A549 (cell line): ENCODE data around the gene HECTD4. TPM values are rescaled to one million over a fixed set of nuclear protein-coding genes. Genes with fewer than 3 reads are reported as not detected.

ENCODE experiments used
- ATAC-seq, 2 experiments: fragments of 200-7000 bp in 1 of 2; fragments of >200 bp in 1 of 2; cut with Nextera tagmentation in 1 of 2; cut with Tn5 transposase in 1 of 2; 3 replicates each; pipeline versions ENCODE4 v1.8.0 to v1.9.1; 2018 to 2020; ENCODE audit warnings: mild to moderate bottlenecking in 1 of 2, moderate library complexity in 1 of 2
- CTCF ChIA-PET: fragments of 300-600 bp; sonication (Branson Sonifier 250); formaldehyde crosslinking; extraction: SDS; loops from one replicate; lab custom pipeline; 2021; ENCODE audit warnings: antibody characterized with exemption, inconsistent platforms; lab: Yijun Ruan, JAX
- POLR2A ChIA-PET: fragments of 350-600 bp; formaldehyde crosslinking; extraction: SDS; loops from one replicate; lab custom pipeline; 2021; ENCODE audit warnings: antibody characterized with exemption, inconsistent platforms; lab: Yijun Ruan, JAX
- DNase-seq, 2 experiments: peaks; one replicate each; pipeline versions ENCODE4 v3.0.0 to v3.0.0-alpha.2; 2011 to 2016; ENCODE audit warnings: low read depth in 1 of 2, low spot score in 1 of 2
- FAIRE-seq: peaks from 2 replicates; lab custom pipeline; 2011; peaks lifted over from hg19 to GRCh38; lab: Jason Lieb, UNC
- H3K27ac ChIP-seq, 2 experiments: fragments of >200 bp; sonication (Bioruptor Twin); formaldehyde crosslinking; 3 replicates each; pipeline ENCODE4 v1.5.1; 2016 to 2017
- H3K4me1 ChIP-seq: fragments of >200 bp; sonication (Bioruptor Twin); formaldehyde crosslinking; 3 replicates; pipeline ENCODE4 v1.6.1; 2016
- H3K4me2 ChIP-seq: fragments of >200 bp; sonication (Bioruptor Twin); formaldehyde crosslinking; 3 replicates; pipeline ENCODE4 v1.6.1; 2016
- H3K4me3 ChIP-seq: fragments of >200 bp; sonication (Bioruptor Twin); formaldehyde crosslinking; 3 replicates; pipeline ENCODE4 v1.5.1; 2016
- H3K9me3 ChIP-seq: fragments of >200 bp; sonication (Bioruptor Twin); formaldehyde crosslinking; 3 replicates; pipeline ENCODE4 v1.6.1; 2016
- CBX2 ChIP-seq: fragments of 200-600 bp; sonication (generic); IDR thresholded peaks from 2 replicates; pipeline ENCODE4 v1.6.1; 2016; ENCODE audit warnings: low read depth, mild to moderate bottlenecking, borderline replicate concordance
- CBX8 ChIP-seq: fragments of 200-600 bp; sonication (generic); IDR thresholded peaks from 2 replicates; pipeline ENCODE4 v1.6.1; 2016
- CEBPB ChIP-seq, 2 experiments: fragments of >200 bp in 1 of 2; sonication (Bioruptor Twin) in 1 of 2; formaldehyde crosslinking in 1 of 2; IDR thresholded peaks; 2 replicates each; pipeline ENCODE4 v1.6.1; 2012 to 2016
- CHD2 ChIP-seq: fragments of 150-350 bp; IDR thresholded peaks from 2 replicates; pipeline ENCODE4 v1.6.1; 2014; ENCODE audit warnings: low read length; ENCODE audit not compliant: partially characterized antibody
- EHF ChIP-seq: fragments of 250-450 bp; sonication (Bioruptor Pico); IDR thresholded peaks from 2 replicates; pipeline ENCODE4 v1.5.0; 2020; ENCODE audit warnings: mild to moderate bottlenecking
- FOSL2 ChIP-seq, 2 experiments: fragments of 450-650 bp in 1 of 2; fragments of >200 bp in 1 of 2; sonication (Bioruptor Twin) in 1 of 2; formaldehyde crosslinking; IDR thresholded peaks; 2 replicates each; pipeline versions ENCODE4 v1.5.0 to v1.6.1; 2016 to 2020; ENCODE audit warnings: mild to moderate bottlenecking in 1 of 2, moderate library complexity in 1 of 2
- HEYL ChIP-seq: fragments of 250-450 bp; sonication (Bioruptor Pico); IDR thresholded peaks from 2 replicates; pipeline ENCODE4 v1.8.0; 2021; ENCODE audit warnings: mild to moderate bottlenecking, moderate library complexity
- HOXB13 ChIP-seq: fragments of 250-450 bp; sonication (Bioruptor Pico); IDR thresholded peaks from 2 replicates; pipeline ENCODE4 v1.5.0; 2020; ENCODE audit warnings: low read depth, mild to moderate bottlenecking, moderate library complexity
- JUNB ChIP-seq: fragments of >200 bp; sonication (Bioruptor Twin); formaldehyde crosslinking; IDR thresholded peaks from 2 replicates; pipeline ENCODE4 v1.6.1; 2016
- MAFK ChIP-seq: fragments of 450-650 bp; IDR thresholded peaks from 2 replicates; pipeline ENCODE4 v1.6.1; 2014; ENCODE audit not compliant: partially characterized antibody
- MAZ ChIP-seq: fragments of 150-350 bp; IDR thresholded peaks from 2 replicates; pipeline ENCODE4 v1.6.1; 2014; ENCODE audit warnings: antibody characterized with exemption, low read depth, low read length, borderline replicate concordance
- NPAS2 ChIP-seq: fragments of 250-450 bp; sonication (Bioruptor Pico); IDR thresholded peaks from 2 replicates; pipeline ENCODE4 v1.8.0; 2022; ENCODE audit warnings: mild to moderate bottlenecking, moderate library complexity, borderline replicate concordance
- POLR2A ChIP-seq: IDR thresholded peaks from 2 replicates; pipeline ENCODE4 v1.6.1; 2012; ENCODE audit warnings: mild to moderate bottlenecking, low read length
- RAD21 ChIP-seq, 2 experiments: fragments of >200 bp in 1 of 2; sonication (Bioruptor Twin) in 1 of 2; formaldehyde crosslinking in 1 of 2; IDR thresholded peaks in 1 of 2; conservative IDR thresholded peaks in 1 of 2; 2 replicates in 1 of 2; 3 replicates in 1 of 2; pipeline ENCODE4 v1.6.1; 2012 to 2018; ENCODE audit warnings: inconsistent platforms in 1 of 2
- RARB ChIP-seq: fragments of 250-450 bp; sonication (Bioruptor Pico); IDR thresholded peaks from 2 replicates; pipeline ENCODE4 v1.8.0; 2021; ENCODE audit warnings: mild to moderate bottlenecking, moderate library complexity
- RNF2 ChIP-seq: fragments of 200-600 bp; sonication (generic); IDR thresholded peaks from 2 replicates; pipeline ENCODE4 v1.6.1; 2016; ENCODE audit warnings: low read depth, mild to moderate bottlenecking, antibody characterized with exemption, moderate library complexity, borderline replicate concordance
- TFCP2L1 ChIP-seq: fragments of 250-450 bp; sonication (Bioruptor Pico); IDR thresholded peaks from 2 replicates; pipeline ENCODE4 v1.5.0; 2021; ENCODE audit warnings: mild to moderate bottlenecking
- ZC3H11A ChIP-seq: fragments of 450-650 bp; IDR thresholded peaks from 2 replicates; pipeline ENCODE4 v1.6.1; 2014; ENCODE audit warnings: antibody characterized with exemption, mild to moderate bottlenecking
- ZFP36 ChIP-seq: fragments of 450-650 bp; IDR thresholded peaks from 2 replicates; pipeline ENCODE4 v1.6.1; 2014; ENCODE audit warnings: borderline replicate concordance; ENCODE audit not compliant: partially characterized antibody
- ZSCAN20 ChIP-seq: fragments of 250-450 bp; sonication (Bioruptor Pico); IDR thresholded peaks from 2 replicates; pipeline ENCODE4 v1.8.0; 2022; ENCODE audit warnings: mild to moderate bottlenecking, moderate library complexity
- WGBS: methylation state at CpG from one replicate; pipeline ENCODE4 v1.1.6; 2017; ENCODE audit errors: missing lambda C conversion rate; 5-methylcytosine and 5-hydroxymethylcytosine counted together
- polyA plus RNA-seq, 4 experiments: library from polyadenylated mRNA; depleted of rRNA in 3 of 4; stranded (reverse); fragments of >200 nt; fragmentation: RNase III in 1 of 4; extraction: RNeasy Plus Mini Kit Qiagen cat#74134 plus additional on column Dnase treatment in 1 of 4; gene quantifications; 2 replicates in 3 of 4; 3 replicates in 1 of 4; pipeline ENCODE4 v1.2.3, GENCODE V29; 2011 to 2017
- TF ChIP-seq, protein P1 (sequence below): IDR thresholded peaks from 2 replicates; pipeline ENCODE4 v1.6.1; 2012
- TF ChIP-seq, protein P2 (sequence below): IDR thresholded peaks from 2 replicates; pipeline ENCODE4 v1.6.1; 2012; ENCODE audit warnings: low read depth, borderline replicate concordance
- TF ChIP-seq, protein P3 (sequence below): IDR thresholded peaks from 2 replicates; pipeline ENCODE4 v1.6.1; 2012
- TF ChIP-seq, protein P4 (sequence below): fragments of 250-450 bp; sonication (Bioruptor Pico); IDR thresholded peaks from 2 replicates; pipeline ENCODE4 v1.5.0; 2021; ENCODE audit warnings: mild to moderate bottlenecking, moderate library complexity, borderline replicate concordance
- TF ChIP-seq, protein P5 (sequence below): fragments of 450-650 bp; IDR thresholded peaks from 2 replicates; pipeline ENCODE4 v1.6.1; 2014; ENCODE audit warnings: antibody characterized with exemption
- TF ChIP-seq, protein P6 (sequence below): fragments of >200 bp; sonication (Bioruptor Twin); formaldehyde crosslinking; IDR thresholded peaks from 3 replicates; pipeline ENCODE4 v1.5.1; 2016

Gene HECTD4
- polyA plus RNA-seq, 2 of the 4 experiments (the other 2 are of a cell fraction), result 9.9 to 14.7 TPM

DNA sequence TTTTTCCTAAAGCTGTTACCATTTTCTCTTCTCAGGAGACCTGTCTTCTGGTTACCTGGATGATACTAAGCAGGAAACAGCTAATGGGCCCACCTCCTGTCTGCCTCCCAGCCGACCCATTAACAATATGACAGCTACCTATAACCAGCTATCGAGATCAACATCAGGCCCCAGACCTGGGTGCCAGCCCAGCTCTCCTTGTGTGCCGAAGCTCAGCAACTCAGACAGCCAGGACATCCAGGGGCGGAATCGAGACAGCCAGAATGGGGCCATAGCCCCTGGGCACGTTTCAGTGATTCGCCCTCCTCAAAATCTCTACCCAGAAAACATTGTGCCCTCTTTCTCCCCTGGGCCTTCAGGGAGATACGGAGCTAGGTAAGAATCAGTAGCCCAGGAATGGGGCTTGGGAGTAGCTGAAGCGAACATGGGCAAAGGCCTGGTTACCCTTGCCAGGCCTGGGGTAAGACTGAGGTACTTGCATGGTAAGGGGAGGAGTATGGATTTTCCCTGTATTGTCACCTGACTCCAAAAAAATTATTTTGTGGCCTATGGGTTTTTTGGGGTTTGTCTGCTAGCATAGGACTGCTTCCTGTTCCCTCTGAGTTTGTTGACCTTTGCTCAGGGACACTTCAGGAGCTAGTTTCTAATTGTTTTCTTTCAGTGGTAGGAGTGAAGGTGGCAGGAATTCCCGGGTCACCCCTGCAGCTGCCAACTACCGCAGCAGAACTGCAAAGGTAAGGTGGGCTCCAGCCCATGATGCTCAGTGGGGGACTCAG lies 230.3 kb downstream of the HECTD4 start:
- POLR2A ChIA-PET, result no interaction called here
- H3K27ac ChIP-seq, result no peak overlapping the region
- no peak for ATAC-seq
- WGBS, result 88% methylated on average over 11 of the region's 11 CpGs
- no peak for FAIRE-seq
- TF ChIP-seq RNF2 (no peak), MAFK (no peak), EHF (CRISPR knock-in tag) (no peak)
- TF ChIP-seq, all 56 proteins: peak for 0
- CTCF ChIA-PET, result interaction anchor here (1.2 to 1.9 kb wide), 2 partner anchors 10 to 236 kb away, joined by 3 to 6 read pairs; no protein-coding TSS in a partner anchor
- Histone ChIP-seq H3K4me3 (no peak overlapping the region), H3K4me2 (no peak overlapping the region), H3K9me3 (no peaks in the 10 kb centered on the region), H3K4me1 (peaks cover 9% of the 10 kb centered on the region)
- DNase-seq, result no peak

DNA sequence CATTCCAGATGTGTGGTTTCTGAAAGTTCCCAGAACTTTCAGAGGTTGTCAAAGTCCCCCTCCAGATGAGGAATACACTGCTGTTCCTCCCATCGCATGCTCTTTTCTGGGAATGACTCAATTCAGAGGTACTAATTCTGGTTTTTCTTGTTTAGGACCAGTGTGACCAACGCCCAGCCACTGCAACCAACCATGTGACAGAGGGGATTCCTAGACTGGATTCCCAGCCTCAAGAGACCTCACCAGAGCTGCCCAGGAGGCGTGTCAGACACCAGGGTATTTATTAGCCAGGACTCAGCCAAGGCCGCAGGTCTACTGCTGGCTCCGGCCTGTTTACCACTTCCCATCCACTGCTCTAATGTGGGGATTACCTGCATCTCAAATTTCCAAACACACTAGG lies 232.6 kb downstream of the HECTD4 start:
- H3K4me1 ChIP-seq, result peaks cover 9% of the 10 kb centered on the region
- ATAC-seq, result no peak
- no peak for TF ChIP-seq JUNB
- TF ChIP-seq POLR2A, result no peak
- TF ChIP-seq MAZ, result no peak
- no peak for TF ChIP-seq HOXB13 (CRISPR knock-in tag)
- TF ChIP-seq RAD21 (conservative IDR thresholded peaks at IDR 0.05 in 1 of 2, IDR thresholded peaks at IDR 0.05 in 1 of 2), result no peak
- TF ChIP-seq, protein P1, sequence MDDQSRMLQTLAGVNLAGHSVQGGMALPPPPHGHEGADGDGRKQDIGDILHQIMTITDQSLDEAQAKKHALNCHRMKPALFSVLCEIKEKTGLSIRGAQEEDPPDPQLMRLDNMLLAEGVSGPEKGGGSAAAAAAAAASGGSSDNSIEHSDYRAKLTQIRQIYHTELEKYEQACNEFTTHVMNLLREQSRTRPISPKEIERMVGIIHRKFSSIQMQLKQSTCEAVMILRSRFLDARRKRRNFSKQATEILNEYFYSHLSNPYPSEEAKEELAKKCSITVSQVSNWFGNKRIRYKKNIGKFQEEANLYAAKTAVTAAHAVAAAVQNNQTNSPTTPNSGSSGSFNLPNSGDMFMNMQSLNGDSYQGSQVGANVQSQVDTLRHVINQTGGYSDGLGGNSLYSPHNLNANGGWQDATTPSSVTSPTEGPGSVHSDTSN, result no peak
- TF ChIP-seq CBX8, result no peak
- TF ChIP-seq, protein P2, sequence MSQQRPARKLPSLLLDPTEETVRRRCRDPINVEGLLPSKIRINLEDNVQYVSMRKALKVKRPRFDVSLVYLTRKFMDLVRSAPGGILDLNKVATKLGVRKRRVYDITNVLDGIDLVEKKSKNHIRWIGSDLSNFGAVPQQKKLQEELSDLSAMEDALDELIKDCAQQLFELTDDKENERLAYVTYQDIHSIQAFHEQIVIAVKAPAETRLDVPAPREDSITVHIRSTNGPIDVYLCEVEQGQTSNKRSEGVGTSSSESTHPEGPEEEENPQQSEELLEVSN, result no peak
- no peak for TF ChIP-seq TFCP2L1
- TF ChIP-seq HEYL (CRISPR knock-in tag), result no peak
- TF ChIP-seq CEBPB (IDR thresholded peaks at IDR 0.05), result no peak
- no peak for TF ChIP-seq CHD2
- TF ChIP-seq, protein P3, sequence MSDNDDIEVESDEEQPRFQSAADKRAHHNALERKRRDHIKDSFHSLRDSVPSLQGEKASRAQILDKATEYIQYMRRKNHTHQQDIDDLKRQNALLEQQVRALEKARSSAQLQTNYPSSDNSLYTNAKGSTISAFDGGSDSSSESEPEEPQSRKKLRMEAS, result no peak
- TF ChIP-seq, protein P4, sequence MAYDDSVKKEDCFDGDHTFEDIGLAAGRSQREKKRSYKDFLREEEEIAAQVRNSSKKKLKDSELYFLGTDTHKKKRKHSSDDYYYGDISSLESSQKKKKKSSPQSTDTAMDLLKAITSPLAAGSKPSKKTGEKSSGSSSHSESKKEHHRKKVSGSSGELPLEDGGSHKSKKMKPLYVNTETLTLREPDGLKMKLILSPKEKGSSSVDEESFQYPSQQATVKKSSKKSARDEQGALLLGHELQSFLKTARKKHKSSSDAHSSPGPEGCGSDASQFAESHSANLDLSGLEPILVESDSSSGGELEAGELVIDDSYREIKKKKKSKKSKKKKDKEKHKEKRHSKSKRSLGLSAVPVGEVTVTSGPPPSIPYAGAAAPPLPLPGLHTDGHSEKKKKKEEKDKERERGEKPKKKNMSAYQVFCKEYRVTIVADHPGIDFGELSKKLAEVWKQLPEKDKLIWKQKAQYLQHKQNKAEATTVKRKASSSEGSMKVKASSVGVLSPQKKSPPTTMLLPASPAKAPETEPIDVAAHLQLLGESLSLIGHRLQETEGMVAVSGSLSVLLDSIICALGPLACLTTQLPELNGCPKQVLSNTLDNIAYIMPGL (CRISPR knock-in tag), result no peak
- no peak for TF ChIP-seq ZFP36
- TF ChIP-seq RNF2, result no peak
- TF ChIP-seq, all 56 proteins: peak for 0
- Histone ChIP-seq H3K27ac (no peak overlapping the region), H3K4me2 (no peak overlapping the region), H3K9me3 (no peaks in the 10 kb centered on the region), H3K4me3 (no peak overlapping the region)
- no peak for FAIRE-seq
- POLR2A ChIA-PET, result no interaction called here
- CTCF ChIA-PET, result interaction anchor here (0.5 to 0.6 kb wide), 2 partner anchors 24 to 856 kb away, joined by 3 to 4 read pairs; no protein-coding TSS in a partner anchor
- WGBS, result 96% methylated on average over 5 of the region's 5 CpGs
- no peak for DNase-seq

DNA sequence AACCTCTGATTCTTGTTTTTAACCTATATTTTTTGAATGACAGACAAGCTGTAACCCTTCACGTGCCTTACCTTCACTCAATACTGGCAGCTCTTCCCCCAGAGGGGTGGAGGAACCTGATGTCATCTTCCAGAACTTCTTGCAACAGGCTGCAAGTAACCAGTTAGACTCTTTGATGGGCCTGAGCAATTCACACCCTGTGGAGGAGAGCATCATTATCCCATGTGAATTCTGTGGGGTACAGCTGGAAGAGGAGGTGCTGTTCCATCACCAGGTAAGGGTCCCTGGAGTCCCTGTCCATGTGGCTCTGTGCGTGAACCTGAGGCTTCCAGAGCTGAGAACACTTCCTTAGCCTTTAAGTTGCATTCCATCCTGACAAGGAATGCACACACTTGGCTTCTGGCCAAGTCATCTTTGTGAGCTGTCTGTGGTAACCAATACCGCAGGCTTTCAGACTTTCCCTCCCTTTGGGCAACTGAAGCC lies 234.2 kb downstream of the HECTD4 start:
- Histone ChIP-seq H3K27ac (peak overlapping the region in 1 of 2 experiments; percentile 8; a peak in 1 of 6 replicates), H3K9me3 (no peaks in the 10 kb centered on the region), H3K4me1 (peaks cover 9% of the 10 kb centered on the region), H3K4me3 (no peak overlapping the region), H3K4me2 (no peak overlapping the region)
- DNase-seq, result peak in 1 of 2 experiments; percentile 49
- ChIA-PET POLR2A (no interaction called here), CTCF (interaction anchor here (0.6 to 1.5 kb wide), 2 partner anchors 16 to 50 kb away, joined by 3 read pairs; no protein-coding TSS in a partner anchor)
- FAIRE-seq, result no peak
- WGBS, result 83% methylated on average over 3 of the region's 3 CpGs
- ATAC-seq, result peak; percentile 27 to 46; a peak in 3 of 6 replicates
- TF ChIP-seq, protein P3, result no peak
- TF ChIP-seq NPAS2 (CRISPR knock-in tag) (no peak), ZC3H11A (no peak), RAD21 (conservative IDR thresholded peaks at IDR 0.05 in 1 of 2, IDR thresholded peaks at IDR 0.05 in 1 of 2) (no peak), RARB (CRISPR knock-in tag) (no peak), ZSCAN20 (no peak), CBX2 (no peak), FOSL2 (IDR thresholded peaks at IDR 0.05) (no peak), FOSL2 (CRISPR knock-in tag; IDR thresholded peaks at IDR 0.05) (no peak), RNF2 (no peak)
- TF ChIP-seq, protein P5, sequence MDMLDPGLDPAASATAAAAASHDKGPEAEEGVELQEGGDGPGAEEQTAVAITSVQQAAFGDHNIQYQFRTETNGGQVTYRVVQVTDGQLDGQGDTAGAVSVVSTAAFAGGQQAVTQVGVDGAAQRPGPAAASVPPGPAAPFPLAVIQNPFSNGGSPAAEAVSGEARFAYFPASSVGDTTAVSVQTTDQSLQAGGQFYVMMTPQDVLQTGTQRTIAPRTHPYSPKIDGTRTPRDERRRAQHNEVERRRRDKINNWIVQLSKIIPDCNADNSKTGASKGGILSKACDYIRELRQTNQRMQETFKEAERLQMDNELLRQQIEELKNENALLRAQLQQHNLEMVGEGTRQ, result no peak
- TF ChIP-seq, protein P6, sequence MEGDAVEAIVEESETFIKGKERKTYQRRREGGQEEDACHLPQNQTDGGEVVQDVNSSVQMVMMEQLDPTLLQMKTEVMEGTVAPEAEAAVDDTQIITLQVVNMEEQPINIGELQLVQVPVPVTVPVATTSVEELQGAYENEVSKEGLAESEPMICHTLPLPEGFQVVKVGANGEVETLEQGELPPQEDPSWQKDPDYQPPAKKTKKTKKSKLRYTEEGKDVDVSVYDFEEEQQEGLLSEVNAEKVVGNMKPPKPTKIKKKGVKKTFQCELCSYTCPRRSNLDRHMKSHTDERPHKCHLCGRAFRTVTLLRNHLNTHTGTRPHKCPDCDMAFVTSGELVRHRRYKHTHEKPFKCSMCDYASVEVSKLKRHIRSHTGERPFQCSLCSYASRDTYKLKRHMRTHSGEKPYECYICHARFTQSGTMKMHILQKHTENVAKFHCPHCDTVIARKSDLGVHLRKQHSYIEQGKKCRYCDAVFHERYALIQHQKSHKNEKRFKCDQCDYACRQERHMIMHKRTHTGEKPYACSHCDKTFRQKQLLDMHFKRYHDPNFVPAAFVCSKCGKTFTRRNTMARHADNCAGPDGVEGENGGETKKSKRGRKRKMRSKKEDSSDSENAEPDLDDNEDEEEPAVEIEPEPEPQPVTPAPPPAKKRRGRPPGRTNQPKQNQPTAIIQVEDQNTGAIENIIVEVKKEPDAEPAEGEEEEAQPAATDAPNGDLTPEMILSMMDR, result no peak
